RPMI8226 (cell line): Measurements from ENCODE around the gene CSPG4.
A peak's percentile ranks its signal among the peaks of the same experiment; 100 is the strongest.
"Not testable (repeated sequence)": the region's sequence is repeated elsewhere in the genome, so short reads cannot be mapped to it uniquely, and the experiment has no call there.

Experiments
- DNase-seq: peaks from one replicate; pipeline ENCODE4 v3.0.0-alpha.2; 2015

CSPG4 gene

GRCh38 chr15:75687486-75688277, 25.0 kb downstream of the CSPG4 start:
- DNase-seq, result no peak

- DNase-seq, result peak; percentile 82
These were observed 26.4 kb downstream of the CSPG4 start for GRCh38 chr15:75686212-75686642.

GRCh38 chr15:75685195-75685594, 27.5 kb downstream of the CSPG4 start:
- DNase-seq, result peak; percentile 49

GRCh38 chr15:75684648-75685047, 28.0 kb downstream of the CSPG4 start:
- DNase-seq, result no peak

GRCh38 chr15:75683646-75684312, 28.9 kb downstream of the CSPG4 start:
- DNase-seq, result peak; percentile 81

- DNase-seq, result no peak
These were observed 30.2 kb downstream of the CSPG4 start for GRCh38 chr15:75682181-75683135.

- no peak for DNase-seq
These were observed 32.5 kb downstream of the CSPG4 start for GRCh38 chr15:75680007-75680789.

- DNase-seq, result not testable (repeated sequence)
These were observed 34.3 kb downstream of the CSPG4 start for GRCh38 chr15:75678324-75678690.

- DNase-seq, result no peak
These were observed 35.0 kb downstream of the CSPG4 start for GRCh38 chr15:75677465-75678323.

GRCh38 chr15:75676688-75677464, 35.8 kb downstream of the CSPG4 start:
- DNase-seq, result no peak

GRCh38 chr15:75675579-75676404, 36.9 kb downstream of the CSPG4 start:
- no peak for DNase-seq

- no peak for DNase-seq
These were observed 38.3 kb downstream of the CSPG4 start for GRCh38 chr15:75674366-75674765.

GRCh38 chr15:75673426-75674235, 39.0 kb downstream of the CSPG4 start:
- no peak for DNase-seq

- no peak for DNase-seq
These were observed 39.8 kb downstream of the CSPG4 start for GRCh38 chr15:75672646-75673425.

GRCh38 chr15:75671730-75672602, 40.7 kb downstream of the CSPG4 start:
- no peak for DNase-seq

- DNase-seq, result no peak
These were observed 42.8 kb downstream of the CSPG4 start for GRCh38 chr15:75669879-75670212.
